HG03432 (cell line): Measurements from ENCODE around the gene SIGLEC11.

Experiments used
- ATAC-seq: cut with Tn5 transposase; IDR thresholded peaks from one replicate; pipeline ENCODE4 v1.9.1; 2021; ENCODE audit warnings: mild to moderate bottlenecking, moderate library complexity; ENCODE audit not compliant: unreplicated experiment

SIGLEC11 gene

GRCh38 chr19:49908480-49909420 is 52.2 kb downstream of the SIGLEC11 start:
- ATAC-seq: no peak

DNA sequence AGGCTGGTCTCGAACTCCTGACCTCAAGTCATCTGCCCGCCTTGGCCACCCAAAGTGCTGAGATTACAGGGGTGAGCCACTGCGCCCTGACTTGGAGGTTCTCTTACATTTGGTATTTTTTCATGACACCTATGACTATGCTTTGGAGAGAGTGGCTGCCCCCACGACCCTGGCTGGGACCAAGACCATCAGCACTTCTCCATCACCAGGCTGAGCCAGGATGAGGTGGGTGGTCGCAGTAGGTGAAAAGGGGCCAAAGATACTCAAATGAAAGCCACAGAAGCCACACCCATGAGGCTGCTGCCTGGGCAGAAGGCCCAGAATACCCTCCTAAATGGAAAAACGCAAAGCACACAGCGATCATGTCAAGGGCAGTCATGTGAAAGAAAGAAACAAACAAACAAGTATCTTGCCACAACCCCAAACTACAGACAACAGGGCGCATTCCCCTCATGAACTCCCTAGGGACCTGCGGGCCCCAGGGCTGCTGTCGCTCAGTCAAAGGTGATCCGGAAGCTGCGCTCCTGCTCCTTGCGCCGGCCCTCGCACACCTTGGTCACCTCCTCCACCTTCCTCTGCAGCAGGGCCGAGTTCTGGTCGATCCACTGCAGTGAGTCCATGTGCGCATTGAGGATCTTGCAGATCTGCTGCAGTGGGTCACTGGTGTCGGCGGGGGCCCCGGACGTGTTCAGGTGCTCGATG is 53.1 kb downstream of the SIGLEC11 start:
- peak; percentile 38 for ATAC-seq

- ATAC-seq: no peak
These were observed 54.0 kb downstream of the SIGLEC11 start for GRCh38 chr19:49906879-49907564.

DNA sequence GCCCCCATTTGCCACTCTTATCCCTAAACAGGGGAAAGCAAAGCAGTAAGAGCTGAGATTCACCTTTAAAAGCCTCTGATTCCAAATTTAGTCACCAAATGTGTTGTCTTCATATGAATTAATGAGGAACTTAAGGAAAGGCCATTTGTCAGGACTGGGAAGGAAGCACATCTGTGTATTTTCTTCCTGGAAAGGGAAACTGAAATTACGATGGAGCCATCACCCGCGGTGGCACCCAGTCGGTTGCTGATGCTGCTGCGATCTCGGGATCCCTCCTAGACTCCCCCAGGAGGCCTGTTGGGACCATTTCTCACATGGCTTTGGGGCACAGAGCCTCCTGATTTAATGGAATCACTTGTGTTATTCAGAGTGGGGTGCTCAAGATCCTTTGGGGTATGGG is 56.8 kb downstream of the SIGLEC11 start:
- no peak for ATAC-seq
